PFSK-1 (cell line): ENCODE results near the gene RAPGEF5. TPM values are rescaled to one million over a fixed set of nuclear protein-coding genes. Genes with fewer than 3 reads are reported as not detected.

ENCODE experiments used
- FOXP2 ChIP-seq: optimal IDR thresholded peaks from 2 replicates; pipeline ENCODE3; 2011; ENCODE audit warnings: borderline replicate concordance, control low read depth, inconsistent platforms; ENCODE audit not compliant: insufficient read depth; ENCODE audit errors: extremely low read length, extremely low read depth
- POLR2AphosphoS5 ChIP-seq: IDR thresholded peaks from 2 replicates; pipeline ENCODE4 v1.6.1; 2012; ENCODE audit warnings: low read depth, mild to moderate bottlenecking, control low read depth, low read length, moderate library complexity
- REST ChIP-seq, 2 experiments: IDR thresholded peaks; 2 replicates each; pipeline versions ENCODE4 v1.6.1 to v1.8.0; 2011 to 2012; ENCODE audit warnings: low read depth in 2 of 2, low read length in 2 of 2, control low read depth in 1 of 2, inconsistent platforms in 1 of 2, mild to moderate bottlenecking in 1 of 2, moderate library complexity in 1 of 2; ENCODE audit not compliant: insufficient read depth in 1 of 2
- SIN3A ChIP-seq: IDR thresholded peaks from 2 replicates; pipeline ENCODE4 v1.6.1; 2012; ENCODE audit warnings: mild to moderate bottlenecking, low read length, moderate library complexity, borderline replicate concordance; ENCODE audit not compliant: insufficient read depth
- TAF1 ChIP-seq: IDR thresholded peaks from 2 replicates; pipeline ENCODE4 v1.6.1; 2012; ENCODE audit warnings: low read length, control low read depth, borderline replicate concordance; ENCODE audit not compliant: insufficient read depth
- polyA plus RNA-seq: library from polyadenylated mRNA; unstranded; fragments of >200 nt; gene quantifications from one replicate; pipeline ENCODE4 v1.2.1, GENCODE V29; 2012; ENCODE audit warnings: low read depth, missing spikeins; ENCODE audit not compliant: insufficient read length

RAPGEF5 gene
- not detected for polyA plus RNA-seq

- no peak for TF ChIP-seq POLR2AphosphoS5
Measured at GRCh38 chr7:22356701-22357310, at the start of gene RAPGEF5. Gene RAPGEF5 (minus strand): TSS chr7:22357154. CDS start chr7:22357060, 94 bp downstream.

- TF ChIP-seq FOXP2 (no peak), POLR2AphosphoS5 (no peak), TAF1 (no peak), SIN3A (no peak), REST (IDR thresholded peaks at IDR 0.05; ENCODE audit: insufficient read depth in 1 of 2, low read depth in 2 of 2, low read length in 2 of 2) (no peak)
Measured at GRCh38 chr7:22406715-22407114, 49.8 kb upstream of the RAPGEF5 start.

- TF ChIP-seq SIN3A (no peak), POLR2AphosphoS5 (no peak), TAF1 (no peak), FOXP2 (no peak), REST (IDR thresholded peaks at IDR 0.05; ENCODE audit: insufficient read depth in 1 of 2, low read depth in 2 of 2, low read length in 2 of 2) (no peak)
Measured at GRCh38 chr7:22404421-22405023, 47.6 kb upstream of the RAPGEF5 start.

GRCh38 chr7:22403344-22403743 lies 46.4 kb upstream of the RAPGEF5 start:
- TF ChIP-seq POLR2AphosphoS5 (no peak), FOXP2 (no peak), SIN3A (no peak), TAF1 (no peak), REST (IDR thresholded peaks at IDR 0.05; ENCODE audit: insufficient read depth in 1 of 2, low read depth in 2 of 2, low read length in 2 of 2) (no peak)

- TF ChIP-seq POLR2AphosphoS5 (no peak), FOXP2 (no peak), TAF1 (no peak), SIN3A (no peak), REST (IDR thresholded peaks at IDR 0.05; ENCODE audit: insufficient read depth in 1 of 2, low read depth in 2 of 2, low read length in 2 of 2) (no peak)
Measured at GRCh38 chr7:22402250-22402649, 45.3 kb upstream of the RAPGEF5 start.
